NCI-H2081 (cell line): ENCODE results near the gene KIF26B.

Experiments used
- DNase-seq, 2 experiments: peaks; one replicate each; lab custom pipeline; 2025; lab: John Stamatoyannopoulos, UW

The KIF26B gene

DNA sequence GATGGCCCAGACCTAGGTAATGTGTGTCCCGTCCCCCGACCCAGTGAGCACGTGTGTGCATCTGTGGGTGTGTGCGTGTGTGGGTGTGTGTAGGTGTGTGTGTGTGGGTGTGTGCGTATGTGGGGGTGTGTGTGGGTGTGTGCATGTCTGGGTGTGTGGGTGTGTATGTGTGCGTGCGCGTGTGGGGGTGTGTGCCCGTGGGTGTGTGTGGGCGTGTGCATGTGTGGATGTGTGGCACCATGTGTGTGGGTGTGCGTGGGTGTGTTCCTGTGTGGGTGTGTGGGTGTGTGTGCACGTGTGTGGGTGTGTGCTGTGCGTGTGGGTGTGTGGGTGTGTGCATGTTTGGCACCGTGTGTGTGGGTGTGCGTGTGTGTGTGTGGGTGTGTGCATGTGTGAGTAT, 309.5 kb downstream of the KIF26B start:
- DNase-seq: no peak

DNA sequence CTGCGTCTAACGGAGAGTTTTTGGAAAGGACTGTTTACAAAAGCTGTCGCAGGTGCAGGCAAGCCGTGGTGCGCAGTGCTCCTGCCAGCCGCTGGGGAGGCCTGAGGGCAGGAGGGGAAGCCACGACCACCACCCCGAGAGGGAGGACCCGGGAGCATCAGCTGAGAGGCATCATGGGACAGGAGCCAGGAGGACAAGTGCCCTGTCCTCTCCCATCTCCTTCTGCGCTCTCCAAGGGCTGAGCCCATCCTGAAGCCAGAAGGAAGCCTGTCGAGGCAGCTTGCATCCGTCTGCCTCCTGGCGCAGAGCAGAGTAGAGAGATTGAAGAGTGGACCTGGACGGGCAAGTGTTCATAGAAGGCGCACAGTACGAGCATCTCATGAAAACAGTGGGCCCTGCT, 310.9 kb downstream of the KIF26B start:
- no peak for DNase-seq

DNA sequence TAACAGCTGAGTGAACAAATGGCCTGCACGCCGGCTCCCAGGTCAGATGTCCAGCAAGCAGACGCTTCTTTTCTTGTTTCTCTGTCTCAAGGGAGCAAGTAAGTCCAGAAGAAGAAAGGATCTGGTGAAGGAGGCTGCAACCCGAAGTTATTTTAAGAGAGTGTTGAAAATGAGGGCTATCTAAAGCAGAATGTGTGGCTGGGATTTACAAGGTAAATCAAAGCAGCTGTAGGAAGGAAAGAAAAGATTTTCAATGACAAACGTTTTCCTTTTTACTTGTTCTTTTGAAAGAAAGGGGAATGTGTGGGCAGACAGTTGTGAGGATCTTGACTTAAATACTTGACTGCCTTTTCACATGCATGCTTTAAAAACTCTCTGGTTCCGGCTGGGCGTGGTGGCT, 311.5 kb downstream of the KIF26B start:
- no peak for DNase-seq

DNA sequence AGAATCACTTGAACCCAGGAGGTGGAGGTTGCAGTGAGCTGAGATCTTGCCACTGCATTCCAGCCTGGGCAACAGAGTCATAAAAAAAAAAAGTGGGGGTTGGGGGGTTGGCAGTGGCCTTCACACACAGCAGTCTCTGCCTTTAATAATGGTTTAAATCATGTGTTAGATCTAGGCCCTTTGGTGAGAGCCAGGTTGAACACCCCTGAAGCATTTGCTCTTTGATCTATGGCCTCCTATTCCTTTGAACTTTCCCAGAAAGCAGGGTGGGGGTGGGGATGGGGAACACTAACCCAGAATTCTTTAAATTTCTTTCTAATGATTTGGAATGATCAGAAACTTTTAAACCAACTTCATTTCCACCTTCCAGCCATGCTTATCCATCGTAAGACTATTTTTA, 313.0 kb downstream of the KIF26B start:
- DNase-seq: no peak

DNA sequence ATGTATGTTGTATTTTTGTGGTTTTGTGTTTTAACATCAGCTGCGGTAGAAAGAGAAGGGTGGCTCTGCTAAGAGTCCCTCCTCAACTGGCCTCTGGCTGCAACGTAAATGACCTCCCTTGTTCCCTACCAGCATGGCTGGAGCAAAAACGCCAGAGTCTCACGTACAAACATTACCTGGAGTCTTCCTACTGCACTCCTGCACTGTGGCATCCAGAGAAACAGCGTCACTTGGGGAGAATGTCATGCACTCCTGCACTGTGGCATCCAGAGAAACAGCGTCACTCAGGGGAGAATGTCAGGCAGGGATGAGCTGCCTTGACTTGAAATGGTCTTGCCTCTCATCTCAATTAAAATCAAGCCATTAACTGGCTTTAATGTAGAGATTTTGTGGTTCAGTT, 314.2 kb downstream of the KIF26B start:
- DNase-seq: no peak

DNA sequence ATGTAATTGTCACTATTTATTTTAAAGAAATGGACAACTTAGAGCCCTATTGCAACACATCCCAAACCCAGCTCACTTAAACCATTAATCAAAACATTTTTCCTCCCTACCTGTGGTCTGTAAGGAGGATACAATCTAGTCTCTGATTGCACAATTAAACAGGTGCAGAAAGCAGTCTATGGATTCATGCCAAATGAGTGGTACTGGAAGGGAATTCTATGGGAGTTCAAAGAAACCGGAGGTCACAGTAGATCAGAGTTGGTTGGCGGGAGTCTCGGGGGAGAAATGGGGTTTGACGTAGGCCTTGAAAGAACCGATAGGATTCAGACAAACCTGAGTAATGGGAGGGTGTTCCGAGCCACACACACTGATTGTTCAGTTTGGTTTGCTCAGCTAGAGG, 314.9 kb downstream of the KIF26B start:
- DNase-seq: no peak

DNA sequence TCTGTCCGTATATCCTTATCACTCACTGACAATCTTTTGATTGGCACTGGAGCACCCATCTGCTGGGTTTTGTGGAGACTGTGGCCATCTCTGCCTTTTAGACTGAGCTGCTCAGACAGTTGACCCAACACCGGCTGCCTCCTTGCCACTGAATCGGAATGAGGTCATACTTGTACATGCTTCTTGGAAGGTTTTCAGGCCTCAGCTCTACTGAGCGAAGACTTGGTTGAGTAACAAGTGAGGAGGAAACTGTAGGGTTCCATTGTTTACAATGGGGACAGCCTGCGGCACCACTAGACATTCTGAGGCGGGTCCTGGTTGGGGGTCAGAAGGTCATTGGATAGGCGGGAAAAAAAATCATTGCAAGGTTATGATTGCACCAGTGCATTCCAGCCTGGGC, 320.3 kb downstream of the KIF26B start:
- DNase-seq: no peak

DNA sequence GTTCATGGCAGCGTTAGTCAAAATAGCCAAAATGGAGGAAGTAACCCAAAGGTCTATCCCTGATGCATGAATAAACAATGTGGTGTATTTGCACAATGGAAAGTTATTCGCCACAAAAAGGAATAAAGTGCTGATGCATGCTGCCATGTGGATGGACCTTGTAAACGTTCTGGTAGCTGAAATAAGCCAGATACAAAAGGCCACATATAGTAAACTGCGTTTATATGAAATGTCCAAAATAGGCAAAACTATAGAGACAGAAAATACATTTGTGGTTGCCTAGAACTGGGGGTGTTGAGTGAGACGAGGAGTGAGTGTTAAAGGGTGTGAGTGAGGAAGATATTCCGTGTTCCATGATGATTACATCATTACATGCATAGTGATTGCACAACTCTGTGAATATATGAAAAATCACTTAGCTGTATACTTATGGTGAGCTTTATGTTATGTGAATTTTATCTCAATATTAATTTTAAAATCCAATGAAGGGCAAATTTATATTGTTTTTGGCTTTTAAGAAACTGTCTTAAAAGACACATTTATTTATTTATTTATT, 321.3 kb downstream of the KIF26B start:
- no peak for DNase-seq

DNA sequence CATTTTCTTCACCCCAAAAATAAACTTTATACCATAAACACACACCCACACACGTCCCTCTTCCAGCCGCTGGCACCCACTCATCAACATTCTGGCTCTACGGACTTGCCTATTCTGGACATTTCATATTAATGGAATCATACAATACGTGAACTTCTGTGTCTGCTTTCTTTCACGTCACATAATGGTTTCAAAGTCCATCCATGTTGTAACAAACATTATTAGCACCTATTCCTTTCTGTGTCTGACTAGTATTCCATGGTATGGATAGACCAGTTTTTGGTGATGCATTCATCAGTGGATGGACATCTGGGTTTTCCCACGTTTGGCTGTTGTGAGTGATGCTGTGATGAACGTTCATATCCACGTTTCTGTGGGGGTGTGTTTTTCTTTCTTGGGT, 323.2 kb downstream of the KIF26B start:
- DNase-seq: no peak

DNA sequence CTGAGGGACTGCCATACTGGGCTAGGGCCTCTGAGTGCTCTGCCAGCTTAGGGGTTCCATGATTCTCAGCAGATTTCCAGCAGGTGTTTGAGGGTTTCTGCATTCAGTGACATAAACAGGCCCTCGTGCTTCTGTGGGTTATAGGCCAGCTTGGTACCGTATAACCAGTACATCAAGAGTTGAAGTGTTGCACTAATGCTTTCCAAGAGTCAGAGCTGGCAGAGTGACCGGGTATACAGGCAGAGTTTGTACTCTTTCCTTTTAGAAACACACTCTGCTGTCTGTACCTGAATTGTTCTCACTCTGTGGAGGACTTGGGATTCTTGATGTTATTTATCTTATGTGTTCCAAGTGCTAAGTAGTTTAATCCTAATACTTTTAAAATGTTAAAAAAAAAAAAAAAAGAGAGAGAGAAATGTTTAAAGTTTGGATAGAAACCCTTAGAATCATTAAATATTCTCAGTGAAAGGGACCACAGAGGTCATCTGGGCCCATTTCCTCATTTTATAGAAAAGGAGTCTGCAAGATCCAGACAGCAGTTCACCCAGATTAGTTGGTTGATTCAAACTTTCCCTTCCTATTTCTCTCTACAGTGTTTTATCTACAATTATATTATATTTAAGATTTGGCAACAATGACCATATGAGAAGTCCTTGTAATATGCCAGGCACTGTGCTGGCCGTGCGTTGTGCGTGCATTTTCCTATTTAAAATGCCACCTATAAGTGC, 325.8 kb downstream of the KIF26B start:
- no peak for DNase-seq

DNA sequence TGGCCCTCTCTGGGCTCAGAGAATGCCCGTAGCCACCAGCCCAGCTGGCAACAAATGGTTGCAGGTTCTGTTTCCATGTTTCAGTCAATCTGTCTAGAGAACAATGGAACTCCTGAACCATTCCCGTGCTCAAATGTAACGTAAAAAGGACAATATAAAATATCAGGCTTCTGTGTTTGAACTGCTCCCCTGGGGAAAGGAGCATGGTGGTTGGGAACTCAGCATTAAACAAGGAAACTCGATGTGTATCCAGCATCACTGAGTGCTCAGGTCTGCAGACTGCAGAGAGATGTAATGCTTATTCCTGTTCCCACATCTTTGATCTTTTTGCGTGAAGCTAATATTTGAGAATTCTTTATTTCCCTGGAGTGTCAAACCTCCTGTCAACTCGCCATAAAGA, 326.5 kb downstream of the KIF26B start:
- no peak for DNase-seq

DNA sequence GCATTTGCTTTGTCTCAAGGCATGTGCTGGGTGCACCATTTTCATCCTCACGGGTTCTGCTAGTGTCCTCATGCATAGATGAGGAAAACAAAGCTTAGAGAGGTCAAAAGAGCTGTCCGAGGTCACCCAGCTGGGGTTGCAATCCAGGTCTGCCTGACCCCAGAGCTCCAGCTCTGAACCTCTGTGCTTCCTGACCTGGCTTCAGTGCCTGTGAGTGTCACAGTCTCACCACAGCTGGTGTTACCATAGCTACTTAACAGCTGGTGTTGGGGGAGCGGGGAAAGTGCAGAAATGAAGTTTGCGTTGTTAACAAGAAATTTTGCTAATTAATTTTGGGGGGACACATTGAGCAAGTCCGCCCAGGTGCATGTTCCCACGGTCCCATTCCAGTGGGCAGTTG, 328.5 kb downstream of the KIF26B start:
- no peak for DNase-seq

DNA sequence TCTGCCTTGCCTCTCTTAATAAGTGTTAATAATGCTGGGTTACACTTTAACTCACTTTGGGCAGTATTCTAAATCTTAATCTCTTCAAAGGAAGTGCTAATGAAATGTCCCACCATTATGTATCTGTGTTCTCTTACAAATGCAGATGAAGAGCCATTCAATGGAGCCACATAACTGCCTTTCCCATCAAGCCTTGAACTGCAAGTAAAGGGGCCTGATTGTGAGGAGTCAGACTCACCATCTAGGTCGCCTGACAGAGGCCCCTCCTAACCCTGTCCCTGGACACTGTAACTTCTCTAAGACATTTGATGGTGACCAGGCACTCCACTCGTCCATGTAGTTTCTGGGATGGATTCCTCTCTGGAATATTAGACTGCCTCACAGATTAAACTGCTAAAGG, 329.4 kb downstream of the KIF26B start:
- no peak for DNase-seq

DNA sequence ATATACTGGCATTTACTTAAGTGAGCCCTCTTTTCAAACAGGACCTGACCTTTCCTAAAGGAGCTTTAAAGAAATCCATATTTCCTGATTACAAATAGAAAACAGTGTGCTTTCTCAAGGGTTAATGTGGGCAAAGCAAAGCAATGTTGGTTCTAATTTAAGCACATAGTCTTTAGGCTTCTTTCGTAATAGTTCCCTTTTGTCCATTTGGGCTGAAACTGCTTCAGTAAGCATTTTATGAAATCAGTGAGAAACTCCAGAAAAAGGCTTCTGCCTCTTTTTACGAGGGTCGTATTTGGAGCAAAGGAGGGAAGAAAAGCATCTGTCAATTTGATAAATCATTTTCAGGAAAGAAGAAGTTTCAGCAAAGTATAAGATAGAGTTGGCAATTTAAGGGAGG, 331.2 kb downstream of the KIF26B start:
- DNase-seq: no peak

DNA sequence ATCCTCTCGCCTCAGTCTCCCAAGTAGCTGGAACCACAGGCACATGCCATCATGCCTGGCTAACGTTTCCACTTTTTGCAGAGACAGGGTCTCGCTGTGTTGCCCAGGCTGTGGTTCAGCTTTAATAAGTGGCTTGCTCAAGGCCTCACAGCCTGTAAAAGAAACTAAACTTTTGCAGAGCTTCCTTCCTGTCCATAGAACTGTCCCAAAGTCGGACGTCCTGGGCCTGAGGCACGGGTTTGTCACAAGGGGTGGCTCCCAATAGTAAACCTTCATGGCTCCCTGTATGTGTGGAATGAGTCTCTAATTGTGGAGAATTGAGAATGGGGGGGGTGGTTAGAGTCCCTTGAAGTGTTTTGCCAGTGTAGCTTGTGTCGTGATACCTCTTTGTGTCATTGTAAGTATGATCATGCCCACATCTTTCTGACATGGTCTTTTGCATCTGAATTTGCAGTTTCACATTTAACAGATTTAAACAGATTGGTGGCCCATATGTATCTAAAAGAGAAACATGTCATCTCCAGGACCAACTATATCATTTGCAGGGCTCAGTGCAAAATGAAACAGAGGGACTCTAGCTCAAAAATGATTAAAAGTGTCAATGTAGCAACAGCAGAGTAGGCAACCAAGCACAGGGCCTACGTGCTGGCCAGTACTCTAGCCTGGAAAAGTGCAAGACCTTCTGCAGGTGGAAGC, 332.1 kb downstream of the KIF26B start:
- DNase-seq: no peak

DNA sequence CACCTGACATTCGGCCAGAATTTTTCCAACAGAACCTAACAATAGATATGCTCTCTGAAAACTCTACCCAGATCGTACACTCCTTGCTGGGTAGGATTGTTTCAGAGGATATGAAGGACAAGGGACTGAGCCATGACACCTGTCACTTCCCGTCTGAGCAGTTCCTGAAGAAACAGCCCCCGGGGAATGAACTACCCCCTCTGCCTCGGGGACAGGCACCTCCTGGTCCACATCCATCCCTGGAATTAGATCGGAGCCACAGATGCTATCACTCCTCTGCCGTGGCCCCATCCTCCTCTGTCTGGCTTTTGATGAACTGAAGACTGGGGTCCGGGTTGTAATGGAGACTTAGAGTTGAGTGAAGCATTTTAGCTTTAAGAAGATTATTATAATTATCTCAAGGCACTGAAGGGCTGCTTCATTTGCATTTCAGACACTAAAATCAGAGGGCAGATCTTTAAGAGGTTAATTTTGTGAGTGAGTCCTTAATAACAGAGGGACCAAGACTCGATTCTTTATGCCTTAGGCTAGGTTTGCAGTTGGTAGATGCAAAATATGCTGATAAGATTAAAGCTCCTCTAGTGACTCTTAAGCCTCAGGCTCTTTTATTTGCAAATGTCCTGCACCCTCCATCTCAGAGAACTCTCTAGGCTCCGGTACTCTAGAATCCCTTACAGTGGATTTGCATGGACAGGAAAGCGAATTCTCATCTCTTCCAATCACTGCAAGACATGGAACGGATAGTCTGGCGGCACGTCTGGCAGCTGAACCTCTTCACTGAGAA, 333.8 kb downstream of the KIF26B start:
- no peak for DNase-seq

DNA sequence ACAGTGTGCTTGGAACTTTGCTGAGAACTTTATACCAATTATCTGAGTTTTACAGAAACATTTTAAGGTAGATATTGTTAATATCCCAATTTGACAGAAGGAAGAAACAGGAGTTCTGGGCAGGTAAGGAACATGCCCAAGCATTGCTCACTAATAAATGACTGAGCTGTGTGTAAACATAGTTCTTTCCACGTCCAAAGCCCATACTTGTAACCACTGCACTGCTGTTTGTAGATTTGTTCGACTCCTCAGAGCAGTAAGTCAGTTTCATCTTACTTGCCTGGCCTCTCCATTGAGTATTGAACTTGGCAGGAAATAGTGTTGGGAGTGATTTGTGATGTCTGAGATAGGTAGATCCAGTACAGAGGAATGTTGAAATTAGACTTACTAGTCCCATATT, 335.1 kb downstream of the KIF26B start:
- DNase-seq: no peak

DNA sequence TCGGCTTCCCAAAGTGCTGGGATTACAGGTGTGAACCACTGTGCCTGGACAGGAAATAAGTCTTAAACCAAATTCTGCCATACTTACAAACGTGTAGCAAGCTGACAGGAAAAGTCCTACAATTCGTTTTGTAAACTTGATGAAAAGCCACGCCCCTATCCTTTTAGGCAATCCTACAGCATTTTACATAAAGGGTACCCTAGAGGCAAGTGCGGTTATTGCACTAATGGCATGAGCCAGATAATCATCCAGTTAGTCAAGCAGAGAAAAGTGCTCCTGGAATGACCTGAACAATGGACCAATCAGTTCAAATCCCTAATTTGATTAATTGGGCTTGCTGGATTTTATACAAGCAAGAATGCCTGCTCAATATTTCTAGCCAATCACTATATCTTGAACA, 338.2 kb downstream of the KIF26B start:
- no peak for DNase-seq

DNA sequence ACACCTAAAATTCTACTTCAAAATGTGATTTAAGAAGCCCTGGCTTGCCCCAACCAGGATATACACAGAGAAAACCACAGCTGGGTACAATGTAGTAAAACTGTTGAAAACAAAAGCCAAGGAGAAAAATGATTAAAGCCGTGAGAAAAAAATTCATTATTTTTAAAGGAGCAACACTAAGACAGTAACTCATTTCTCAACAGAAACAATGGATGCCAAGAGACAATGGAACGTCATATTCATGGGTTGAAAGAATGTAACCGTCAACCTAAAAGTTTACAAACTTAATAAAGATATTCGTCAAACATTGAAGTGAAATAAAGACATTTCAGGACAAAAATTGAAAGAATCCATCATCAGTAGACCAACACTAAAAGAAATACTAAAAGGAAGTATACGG, 340.9 kb downstream of the KIF26B start:
- DNase-seq: no peak

DNA sequence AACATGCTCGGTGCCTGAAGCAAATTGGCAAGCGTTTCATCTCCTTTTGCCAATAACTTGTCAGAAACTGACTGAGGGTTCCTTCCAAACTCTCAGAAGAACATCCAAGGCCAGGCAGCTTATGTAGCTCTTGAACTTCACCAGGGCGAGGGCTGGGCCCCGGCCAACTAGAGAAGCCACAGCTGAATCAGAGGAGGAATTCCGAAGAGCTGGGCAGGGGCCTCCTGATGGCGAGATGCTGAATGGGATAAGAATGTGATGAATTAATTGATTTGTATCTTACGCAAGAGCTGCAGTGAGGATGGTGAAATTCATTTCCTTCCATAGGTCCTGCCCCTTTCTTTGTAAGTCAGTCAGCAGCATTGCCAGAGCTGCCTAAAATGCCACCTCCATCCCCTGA, 345.8 kb downstream of the KIF26B start:
- DNase-seq: no peak

DNA sequence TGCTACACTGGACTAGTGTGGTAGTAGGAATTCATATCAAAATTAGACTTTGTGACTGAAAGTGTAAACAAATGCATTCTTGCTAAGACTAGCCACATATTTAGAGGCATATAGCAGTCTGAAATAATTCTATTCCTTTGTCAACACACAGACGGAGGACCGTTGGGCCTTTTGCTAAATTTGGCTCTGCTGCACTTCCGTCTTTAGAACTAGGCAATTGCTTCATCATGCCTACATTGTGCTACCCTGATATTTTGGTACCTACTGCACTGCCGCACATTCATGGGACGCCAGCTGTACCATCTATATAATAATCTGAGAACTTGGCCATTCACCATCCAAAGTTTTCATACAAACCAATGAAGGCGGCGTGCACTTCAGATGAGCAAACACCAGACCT, 346.8 kb downstream of the KIF26B start:
- DNase-seq: no peak

DNA sequence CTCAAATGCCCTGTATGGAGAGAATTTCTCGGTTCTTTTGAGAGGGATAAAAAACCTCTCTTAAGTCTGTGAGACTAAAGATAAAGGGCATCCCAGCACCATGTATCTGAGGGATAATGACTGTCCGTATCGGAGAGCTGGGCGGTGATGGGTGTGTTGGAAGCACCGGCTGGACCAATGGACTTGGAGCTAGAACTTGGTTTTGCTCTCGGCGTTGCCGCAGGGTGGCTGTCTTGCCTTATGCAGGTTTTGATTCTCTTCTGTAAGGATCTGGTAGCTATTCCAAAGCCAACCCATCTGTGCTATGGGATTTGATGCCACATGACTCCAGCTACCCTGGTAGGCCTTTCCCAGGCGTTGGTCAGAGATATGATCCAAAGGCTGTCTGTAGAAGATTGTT, 348.8 kb downstream of the KIF26B start:
- DNase-seq: no peak

DNA sequence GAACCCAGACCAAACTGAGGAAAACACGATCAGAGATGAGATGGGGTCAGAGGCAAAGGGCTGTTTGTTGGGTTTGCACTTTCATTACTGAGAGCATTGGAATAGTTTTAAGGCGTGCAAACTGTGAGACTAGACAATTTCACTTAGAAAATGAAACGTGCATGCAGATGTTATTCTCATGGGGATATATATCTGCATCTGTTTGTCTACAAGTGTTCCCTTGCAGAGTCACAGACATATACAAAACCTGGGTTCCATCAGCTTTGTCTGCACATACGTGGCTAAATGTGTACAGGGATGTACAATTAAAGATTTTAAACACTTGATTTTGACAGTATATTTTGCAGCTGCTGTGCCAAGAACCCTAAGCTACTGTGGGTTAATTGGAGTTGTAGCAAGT, 355.4 kb downstream of the KIF26B start:
- DNase-seq: no peak
